Ascending aorta (tissue), 2 donors: ENCODE measurements around the gene ZNF346. TPM values are rescaled to one million over a fixed set of nuclear protein-coding genes. Genes with fewer than 3 reads are reported as not detected.
"Not testable (repeated sequence)": the region's sequence is repeated elsewhere in the genome, so short reads cannot be mapped to it uniquely, and the experiment has no call there.

Experiments
- DNase-seq, 2 donors: peaks; one replicate each; pipeline ENCODE4 v3.0.0-alpha.2; 2019; ENCODE audit warnings: low spot score in 2 of 2
- H3K27ac ChIP-seq, 2 donors: fragments of 200-600 bp; sonication (generic); one replicate each; pipeline ENCODE4 v1.5.1; 2016 to 2017; ENCODE audit warnings: mild to moderate bottlenecking in 1 of 2
- H3K27me3 ChIP-seq: fragments of 200-600 bp; sonication (generic); one replicate; pipeline ENCODE4 v1.5.1; 2017
- H3K36me3 ChIP-seq, 2 donors: fragments of 200-600 bp; sonication (generic); one replicate each; pipeline ENCODE4 v1.5.1; 2016
- H3K4me1 ChIP-seq, 2 donors: fragments of 200-600 bp; sonication (generic); one replicate each; pipeline ENCODE4 v1.5.1; 2016 to 2017; ENCODE audit warnings: mild to moderate bottlenecking in 1 of 2
- H3K4me3 ChIP-seq, 2 donors: fragments of 200-600 bp; sonication (generic); one replicate each; pipeline ENCODE4 v1.5.1; 2016 to 2017; ENCODE audit warnings: mild to moderate bottlenecking in 1 of 2
- H3K9me3 ChIP-seq, 2 donors: fragments of 200-600 bp; sonication (generic); one replicate each; pipeline ENCODE4 v1.5.1; 2016
- CTCF ChIP-seq, 3 experiments: fragments of 200-600 bp in 2 of 3; fragments of 450-650 bp in 1 of 3; sonication (generic) in 2 of 3; IDR thresholded peaks; one replicate each; pipeline ENCODE4 v1.5.1; 2016 to 2019; ENCODE audit warnings: antibody characterized with exemption in 3 of 3, mild to moderate bottlenecking in 1 of 3, moderate library complexity in 1 of 3
- intact Hi-C: fragments of 100-400 bp; cut with DNase I; formaldehyde crosslinking; loops from one replicate; pipeline ENCODE4 v1.15.1; 2023
- total RNA-seq: library from RNA; depleted of rRNA; stranded (reverse); fragments of >200 nt; gene quantifications from one replicate; pipeline ENCODE4 v1.1.0, GENCODE V29; 2016

Gene ZNF346
- total RNA-seq, 1 donor from 2014 or later = 30.5 TPM

GRCh38 chr5:177043114-177043513 lies 20.6 kb downstream of the ZNF346 start:
- H3K4me3 ChIP-seq = no peak overlapping the region
- H3K4me1 ChIP-seq = peaks cover 3% of the 10 kb centered on the region in 2 donors
- no peaks in the 10 kb centered on the region for H3K9me3 ChIP-seq
- no peak for TF ChIP-seq CTCF (IDR thresholded peaks at IDR 0.05)
- DNase-seq = no peak
- no peaks in the 10 kb centered on the region for H3K27me3 ChIP-seq
- no peak overlapping the region for H3K27ac ChIP-seq
- intact Hi-C loops = no loop called here
- H3K36me3 ChIP-seq = peaks cover 29 to 33% of the 10 kb centered on the region in 2 donors

- DNase-seq = no peak
- peaks cover 3% of the 10 kb centered on the region in 2 donors for H3K4me1 ChIP-seq
- H3K4me3 ChIP-seq = no peak overlapping the region
- TF ChIP-seq CTCF (IDR thresholded peaks at IDR 0.05) = no peak
- H3K27ac ChIP-seq = no peak overlapping the region
- intact Hi-C loops = no loop called here
- no peaks in the 10 kb centered on the region for H3K27me3 ChIP-seq
- H3K9me3 ChIP-seq = no peaks in the 10 kb centered on the region
- peaks cover 34 to 35% of the 10 kb centered on the region in 2 donors for H3K36me3 ChIP-seq
Observed at GRCh38 chr5:177043958-177044357, 21.5 kb downstream of the ZNF346 start.

GRCh38 chr5:177044641-177045040 lies 22.1 kb downstream of the ZNF346 start:
- Histone ChIP-seq H3K4me1 (peaks cover 3% of the 10 kb centered on the region in 2 donors), H3K36me3 (peaks cover 34 to 42% of the 10 kb centered on the region in 2 donors), H3K9me3 (no peaks in the 10 kb centered on the region), H3K27me3 (no peaks in the 10 kb centered on the region), H3K27ac (no peak overlapping the region), H3K4me3 (no peak overlapping the region)
- DNase-seq = no peak
- TF ChIP-seq CTCF (IDR thresholded peaks at IDR 0.05) = no peak
- intact Hi-C loops = no loop called here

GRCh38 chr5:177045631-177046030 lies 23.1 kb downstream of the ZNF346 start:
- DNase-seq = no peak
- H3K36me3 ChIP-seq = peaks cover 37 to 51% of the 10 kb centered on the region in 2 donors

GRCh38 chr5:177048531-177048930 lies 26.0 kb downstream of the ZNF346 start:
- H3K9me3 ChIP-seq, intact Hi-C loops, H3K4me1 ChIP-seq, H3K4me3 ChIP-seq, DNase-seq, H3K27me3 ChIP-seq, H3K27ac ChIP-seq: not testable (repeated sequence)
- peaks cover 38 to 60% of the 10 kb centered on the region in 2 donors for H3K36me3 ChIP-seq

More at GRCh38 chr5:177045631-177046030, 23.1 kb downstream of the ZNF346 start:
- no peaks in the 10 kb centered on the region for H3K27me3 ChIP-seq
- intact Hi-C loops = no loop called here
- TF ChIP-seq CTCF (IDR thresholded peaks at IDR 0.05) = no peak
- no peak overlapping the region for H3K4me3 ChIP-seq
- peaks cover 0 to 3% of the 10 kb centered on the region in 2 donors for H3K4me1 ChIP-seq
- no peaks in the 10 kb centered on the region for H3K9me3 ChIP-seq
- H3K27ac ChIP-seq = no peak overlapping the region

- peaks cover 35 to 67% of the 10 kb centered on the region in 2 donors for H3K36me3 ChIP-seq
- H3K4me1 ChIP-seq = no peaks in the 10 kb centered on the region
- intact Hi-C loops = no loop called here
- H3K27ac ChIP-seq = no peak overlapping the region
- H3K27me3 ChIP-seq = no peaks in the 10 kb centered on the region
- TF ChIP-seq CTCF (IDR thresholded peaks at IDR 0.05) = no peak
- DNase-seq = no peak
- no peaks in the 10 kb centered on the region for H3K9me3 ChIP-seq
- no peak overlapping the region for H3K4me3 ChIP-seq
Observed at GRCh38 chr5:177049285-177049684, 26.8 kb downstream of the ZNF346 start.
